Measurements from ENCODE around the gene PUS10. TPM values are rescaled to one million over a fixed set of nuclear protein-coding genes. Genes with fewer than 3 reads are reported as not detected.

PUS10 gene
- total and polyA plus RNA-seq, 2 experiments from 2014 or later, result 2.2 to 2.5 TPM

GRCh38 chr2:61014763-61015162 is 3.3 kb downstream of the PUS10 start (continued):
- TF ChIP-seq, protein P1, sequence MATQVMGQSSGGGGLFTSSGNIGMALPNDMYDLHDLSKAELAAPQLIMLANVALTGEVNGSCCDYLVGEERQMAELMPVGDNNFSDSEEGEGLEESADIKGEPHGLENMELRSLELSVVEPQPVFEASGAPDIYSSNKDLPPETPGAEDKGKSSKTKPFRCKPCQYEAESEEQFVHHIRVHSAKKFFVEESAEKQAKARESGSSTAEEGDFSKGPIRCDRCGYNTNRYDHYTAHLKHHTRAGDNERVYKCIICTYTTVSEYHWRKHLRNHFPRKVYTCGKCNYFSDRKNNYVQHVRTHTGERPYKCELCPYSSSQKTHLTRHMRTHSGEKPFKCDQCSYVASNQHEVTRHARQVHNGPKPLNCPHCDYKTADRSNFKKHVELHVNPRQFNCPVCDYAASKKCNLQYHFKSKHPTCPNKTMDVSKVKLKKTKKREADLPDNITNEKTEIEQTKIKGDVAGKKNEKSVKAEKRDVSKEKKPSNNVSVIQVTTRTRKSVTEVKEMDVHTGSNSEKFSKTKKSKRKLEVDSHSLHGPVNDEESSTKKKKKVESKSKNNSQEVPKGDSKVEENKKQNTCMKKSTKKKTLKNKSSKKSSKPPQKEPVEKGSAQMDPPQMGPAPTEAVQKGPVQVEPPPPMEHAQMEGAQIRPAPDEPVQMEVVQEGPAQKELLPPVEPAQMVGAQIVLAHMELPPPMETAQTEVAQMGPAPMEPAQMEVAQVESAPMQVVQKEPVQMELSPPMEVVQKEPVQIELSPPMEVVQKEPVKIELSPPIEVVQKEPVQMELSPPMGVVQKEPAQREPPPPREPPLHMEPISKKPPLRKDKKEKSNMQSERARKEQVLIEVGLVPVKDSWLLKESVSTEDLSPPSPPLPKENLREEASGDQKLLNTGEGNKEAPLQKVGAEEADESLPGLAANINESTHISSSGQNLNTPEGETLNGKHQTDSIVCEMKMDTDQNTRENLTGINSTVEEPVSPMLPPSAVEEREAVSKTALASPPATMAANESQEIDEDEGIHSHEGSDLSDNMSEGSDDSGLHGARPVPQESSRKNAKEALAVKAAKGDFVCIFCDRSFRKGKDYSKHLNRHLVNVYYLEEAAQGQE (IDR thresholded peaks at IDR 0.05; ENCODE audit: unreplicated experiment), result no peak
- TF ChIP-seq STAT1 (IDR thresholded peaks at IDR 0.05; ENCODE audit: unreplicated experiment) (no peak), CTCF (conservative IDR thresholded peaks at IDR 0.05; ENCODE audit: low read depth in 2 of 2) (no peak), ZNF331 (CRISPR knock-in tag; IDR thresholded peaks at IDR 0.05; ENCODE audit: low read depth) (no peak)

DNA sequence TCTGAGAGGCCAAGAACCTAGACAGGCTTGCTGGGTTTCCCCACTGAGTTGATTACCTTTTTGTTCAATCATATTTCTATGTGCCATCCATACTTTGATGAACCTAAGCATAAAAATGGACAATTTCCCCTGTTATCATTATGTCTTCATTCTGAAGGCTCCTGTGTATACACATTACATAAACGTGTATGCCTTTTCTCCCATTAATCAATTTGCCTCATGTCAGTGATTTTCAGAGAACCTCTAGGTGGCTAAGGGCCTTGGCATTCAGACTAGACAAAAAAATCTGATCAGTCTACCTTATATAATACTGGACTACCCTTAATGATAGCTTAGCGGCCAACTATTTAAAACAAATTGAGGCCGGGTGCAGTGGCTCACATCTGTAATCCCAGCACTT is 4.7 kb downstream of the PUS10 start:
- Mint-ChIP-seq H3K4me1 (peaks cover 6% of the 10 kb centered on the region), H3K27me3 (ENCODE audit: insufficient read depth, low read depth, poor library complexity) (peaks cover 4% of the 10 kb centered on the region), H3K27ac (no peak overlapping the region), H3K36me3 (ENCODE audit: low read depth) (no peaks in the 10 kb centered on the region), H3K9me3 (no peaks in the 10 kb centered on the region), H3K4me3 (no peak overlapping the region)
- TF ChIP-seq CTCF (conservative IDR thresholded peaks at IDR 0.05; ENCODE audit: low read depth in 2 of 2) (no peak), ZNF462 (CRISPR knock-in tag; IDR thresholded peaks at IDR 0.05) (no peak), NANOG (IDR thresholded peaks at IDR 0.05; ENCODE audit: borderline replicate concordance) (no peak), STAT1 (IDR thresholded peaks at IDR 0.05; ENCODE audit: unreplicated experiment) (no peak), EZH2phosphoT487 (IDR thresholded peaks at IDR 0.05; ENCODE audit: unreplicated experiment) (no peak)
- TF ChIP-seq, protein P2, sequence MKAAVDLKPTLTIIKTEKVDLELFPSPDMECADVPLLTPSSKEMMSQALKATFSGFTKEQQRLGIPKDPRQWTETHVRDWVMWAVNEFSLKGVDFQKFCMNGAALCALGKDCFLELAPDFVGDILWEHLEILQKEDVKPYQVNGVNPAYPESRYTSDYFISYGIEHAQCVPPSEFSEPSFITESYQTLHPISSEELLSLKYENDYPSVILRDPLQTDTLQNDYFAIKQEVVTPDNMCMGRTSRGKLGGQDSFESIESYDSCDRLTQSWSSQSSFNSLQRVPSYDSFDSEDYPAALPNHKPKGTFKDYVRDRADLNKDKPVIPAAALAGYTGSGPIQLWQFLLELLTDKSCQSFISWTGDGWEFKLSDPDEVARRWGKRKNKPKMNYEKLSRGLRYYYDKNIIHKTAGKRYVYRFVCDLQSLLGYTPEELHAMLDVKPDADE (IDR thresholded peaks at IDR 0.05), result no peak
- H3K4me1 ChIP-seq (ENCODE audit: insufficient read depth), result peaks cover 5% of the 10 kb centered on the region; the same call in 1 of the 2 replicates
- no peak overlapping the region for H3K4me3 ChIP-seq
- H3K9me2 ChIP-seq (ENCODE audit: insufficient read depth), result no peaks in the 10 kb centered on the region
- no peaks in the 10 kb centered on the region for H3K27me3 ChIP-seq (ENCODE audit: insufficient read depth)
- no peak overlapping the region for H2AFZ ChIP-seq
- H4K20me1 ChIP-seq (replicated peaks; ENCODE audit: insufficient read depth), result no peaks in the 10 kb centered on the region
- H3K4me2 ChIP-seq, result no peak overlapping the region
- no peaks in the 10 kb centered on the region for H3F3A ChIP-seq (replicated peaks; ENCODE audit: low read depth)
- ATAC-seq (no peak), DNase-seq (ENCODE audit: low spot score) (no peak)
- peaks cover 3% of the 10 kb centered on the region for H3K79me2 ChIP-seq (replicated peaks; ENCODE audit: insufficient read depth)
- H3K27ac ChIP-seq (ENCODE audit: low read depth), result no peak overlapping the region
- no peaks in the 10 kb centered on the region for H3K36me3 ChIP-seq (ENCODE audit: insufficient read depth)
